GM21367 (cell line): ENCODE measurements around the gene SBF1.
"Not testable (repeated sequence)": the region's sequence is repeated elsewhere in the genome, so short reads cannot be mapped to it uniquely, and the experiment has no call there.

ENCODE experiments used
- ATAC-seq: cut with Tn5 transposase; IDR thresholded peaks from one replicate; pipeline ENCODE4 v1.9.1; 2021; ENCODE audit not compliant: unreplicated experiment

SBF1 gene

GRCh38 chr22:50400406-50400805, 74.4 kb downstream of the SBF1 start:
- ATAC-seq = no peak

- no peak for ATAC-seq
Observed at GRCh38 chr22:50399751-50400331, 75.0 kb downstream of the SBF1 start.

DNA sequence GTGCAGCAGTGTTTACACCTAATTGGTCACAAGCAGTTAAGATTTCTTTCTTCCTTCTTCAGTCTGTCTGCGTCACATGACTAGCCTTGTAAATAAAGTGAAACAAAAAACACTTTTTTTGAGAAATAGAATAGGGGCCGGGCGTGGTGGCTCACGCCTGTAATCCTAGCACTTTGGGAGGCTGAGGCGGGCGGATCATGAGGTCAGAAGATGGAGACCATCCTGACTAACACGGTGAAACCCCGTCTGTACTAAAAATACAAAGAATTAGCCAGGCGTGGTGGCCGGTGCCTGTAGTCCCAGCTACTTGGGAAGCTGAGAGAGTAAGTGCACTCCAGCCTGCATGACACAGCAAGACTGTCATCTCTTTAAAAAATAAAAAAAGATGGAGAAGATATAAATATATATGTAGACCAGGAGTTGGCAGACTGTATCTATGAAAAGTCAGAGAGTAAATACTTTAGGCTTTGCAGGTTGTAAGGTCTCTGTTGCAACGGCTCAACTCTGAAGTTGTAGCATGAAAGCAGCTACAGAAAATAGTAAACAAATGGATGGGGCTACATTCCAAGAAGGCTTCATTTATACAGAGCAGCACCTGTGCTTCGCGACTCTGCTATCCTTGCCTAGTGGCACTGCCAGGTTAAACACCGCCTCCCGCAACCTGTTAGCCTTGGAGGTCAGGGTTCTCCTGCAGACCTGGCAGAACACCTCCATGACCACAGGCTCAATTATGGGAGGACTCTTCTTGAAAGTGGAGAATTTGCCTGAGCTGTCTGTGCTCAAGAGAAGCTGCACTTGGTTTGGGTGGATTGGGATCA, 75.8 kb downstream of the SBF1 start:
- ATAC-seq = no peak

DNA sequence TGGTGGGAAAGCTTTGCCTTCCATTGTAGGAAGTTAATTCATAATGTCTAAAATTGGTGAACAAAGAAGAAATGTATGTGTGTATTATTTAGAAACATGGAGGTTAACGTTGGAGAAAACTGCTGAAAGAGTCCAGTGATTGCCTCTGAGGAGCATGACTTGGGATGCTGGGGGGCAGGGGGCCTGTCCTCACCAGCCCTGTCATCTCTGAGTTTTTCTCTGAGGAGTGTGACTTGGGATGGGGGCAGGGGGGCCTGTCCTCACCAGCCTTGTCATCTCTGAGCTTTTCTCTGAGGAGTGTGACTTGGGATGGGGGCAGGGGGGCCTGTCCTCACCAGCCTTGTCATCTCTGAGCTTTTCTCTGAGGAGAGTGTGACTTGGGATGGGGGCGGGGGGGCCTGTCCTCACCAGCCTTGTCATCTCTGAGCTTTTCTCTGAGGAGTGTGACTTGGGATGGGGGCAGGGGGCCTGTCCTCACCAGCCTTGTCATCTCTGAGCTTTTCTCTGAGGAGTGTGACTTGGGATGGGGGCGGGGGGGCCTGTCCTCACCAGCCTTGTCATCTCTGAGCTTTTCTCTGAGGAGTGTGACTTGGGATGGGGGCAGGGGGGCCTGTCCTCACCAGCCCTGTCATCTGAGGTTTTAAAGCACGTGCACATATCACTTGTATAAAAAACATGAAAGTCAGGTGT, 77.3 kb downstream of the SBF1 start:
- not testable (repeated sequence) for ATAC-seq

DNA sequence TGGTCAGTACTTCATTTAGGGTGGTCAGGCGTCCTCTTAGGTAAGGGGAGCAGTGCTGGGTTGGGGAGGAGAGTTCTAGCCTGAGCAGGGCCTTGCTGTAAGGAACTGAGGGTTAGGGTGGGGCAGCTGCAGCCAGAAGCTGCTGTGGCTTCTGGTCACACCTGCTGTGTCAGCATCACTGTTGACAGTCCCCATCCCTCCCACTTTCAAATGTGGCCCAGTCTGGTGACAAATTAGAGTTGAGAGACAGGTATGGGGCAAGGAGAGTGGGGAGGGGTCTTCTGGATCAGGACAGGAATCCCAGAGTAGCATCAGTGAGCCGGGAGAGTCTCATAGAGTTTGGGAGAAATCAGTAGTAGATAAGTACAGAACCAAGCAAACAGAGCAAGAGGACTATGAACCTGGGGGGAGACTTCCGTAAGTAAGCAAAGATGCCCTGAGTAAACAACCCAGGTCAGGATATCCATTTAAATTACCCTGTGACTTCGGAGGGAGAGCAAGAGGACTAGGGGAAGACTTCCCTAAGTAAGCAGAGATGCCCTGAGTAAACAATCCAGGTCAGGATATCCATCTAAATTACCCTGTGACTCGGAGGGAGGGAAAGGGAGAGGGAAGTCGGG, 78.0 kb downstream of the SBF1 start:
- no peak for ATAC-seq
